ENCODE data around the gene CPSF4L. TPM values are rescaled to one million over a fixed set of nuclear protein-coding genes. Genes with fewer than 3 reads are reported as not detected.

Gene CPSF4L
- total RNA-seq, 1 experiment from 2014 or later, result not detected

DNA sequence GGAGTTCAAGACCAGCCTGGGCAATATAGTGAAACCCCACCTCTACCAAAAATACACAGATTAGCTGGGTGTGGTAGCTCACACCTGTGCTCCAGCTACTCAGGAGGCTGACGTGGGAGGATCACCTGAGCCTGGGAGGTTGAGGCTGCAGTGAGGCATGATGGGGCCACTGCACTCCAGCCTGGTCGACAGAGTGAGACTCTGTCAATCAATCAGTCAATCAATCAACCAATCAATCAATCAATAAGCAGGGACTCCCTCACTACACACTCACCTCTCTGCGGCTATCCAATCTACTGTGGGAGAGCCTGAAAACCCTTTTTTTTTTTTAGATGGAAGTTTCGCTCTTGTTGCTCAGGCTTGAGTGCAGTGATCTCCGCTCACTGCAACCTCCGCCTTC is 31.6 kb downstream of the CPSF4L start:
- intact Hi-C loops (cut with micrococcal nuclease; ENCODE audit: unreplicated experiment), result loop anchor here (5.0 kb wide), 1 partner anchor 38 kb away; the partner anchor contains the start of gene COG1
- Histone ChIP-seq H3K4me1 (ENCODE audit: insufficient read depth, low read length, poor library complexity, severe bottlenecking) (peaks cover 30% of the 10 kb centered on the region), H3K4me3 (ENCODE audit: low read depth, low read length, poor library complexity, severe bottlenecking) (no peak overlapping the region), H3K36me3 (ENCODE audit: insufficient read depth, low read length, poor library complexity, severe bottlenecking) (no peaks in the 10 kb centered on the region), H3K9me3 (ENCODE audit: low read depth, low read length, poor library complexity, severe bottlenecking) (no peaks in the 10 kb centered on the region), H3K27ac (ENCODE audit: low read depth, low read length, poor library complexity, severe bottlenecking) (no peak overlapping the region), H3K27me3 (replicated peaks; ENCODE audit: insufficient read depth, low read depth, low read length, poor library complexity) (no peaks in the 10 kb centered on the region)
- TF ChIP-seq, protein P1, sequence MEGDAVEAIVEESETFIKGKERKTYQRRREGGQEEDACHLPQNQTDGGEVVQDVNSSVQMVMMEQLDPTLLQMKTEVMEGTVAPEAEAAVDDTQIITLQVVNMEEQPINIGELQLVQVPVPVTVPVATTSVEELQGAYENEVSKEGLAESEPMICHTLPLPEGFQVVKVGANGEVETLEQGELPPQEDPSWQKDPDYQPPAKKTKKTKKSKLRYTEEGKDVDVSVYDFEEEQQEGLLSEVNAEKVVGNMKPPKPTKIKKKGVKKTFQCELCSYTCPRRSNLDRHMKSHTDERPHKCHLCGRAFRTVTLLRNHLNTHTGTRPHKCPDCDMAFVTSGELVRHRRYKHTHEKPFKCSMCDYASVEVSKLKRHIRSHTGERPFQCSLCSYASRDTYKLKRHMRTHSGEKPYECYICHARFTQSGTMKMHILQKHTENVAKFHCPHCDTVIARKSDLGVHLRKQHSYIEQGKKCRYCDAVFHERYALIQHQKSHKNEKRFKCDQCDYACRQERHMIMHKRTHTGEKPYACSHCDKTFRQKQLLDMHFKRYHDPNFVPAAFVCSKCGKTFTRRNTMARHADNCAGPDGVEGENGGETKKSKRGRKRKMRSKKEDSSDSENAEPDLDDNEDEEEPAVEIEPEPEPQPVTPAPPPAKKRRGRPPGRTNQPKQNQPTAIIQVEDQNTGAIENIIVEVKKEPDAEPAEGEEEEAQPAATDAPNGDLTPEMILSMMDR (conservative IDR thresholded peaks at IDR 0.05; ENCODE audit: low read depth, low read length), result no peak
- no peak for TF ChIP-seq EZH2 (IDR thresholded peaks at IDR 0.05; ENCODE audit: borderline replicate concordance, low read depth, low read length, poor library complexity, severe bottlenecking)
- no TSS peak for BruUV-seq (replicated peaks)
- CTCF ChIA-PET, result no interaction called here
- no peak for DNase-seq (ENCODE audit: low spot score)
- POLR2A ChIA-PET (ENCODE audit: low non-redundant PET), result no interaction called here

DNA sequence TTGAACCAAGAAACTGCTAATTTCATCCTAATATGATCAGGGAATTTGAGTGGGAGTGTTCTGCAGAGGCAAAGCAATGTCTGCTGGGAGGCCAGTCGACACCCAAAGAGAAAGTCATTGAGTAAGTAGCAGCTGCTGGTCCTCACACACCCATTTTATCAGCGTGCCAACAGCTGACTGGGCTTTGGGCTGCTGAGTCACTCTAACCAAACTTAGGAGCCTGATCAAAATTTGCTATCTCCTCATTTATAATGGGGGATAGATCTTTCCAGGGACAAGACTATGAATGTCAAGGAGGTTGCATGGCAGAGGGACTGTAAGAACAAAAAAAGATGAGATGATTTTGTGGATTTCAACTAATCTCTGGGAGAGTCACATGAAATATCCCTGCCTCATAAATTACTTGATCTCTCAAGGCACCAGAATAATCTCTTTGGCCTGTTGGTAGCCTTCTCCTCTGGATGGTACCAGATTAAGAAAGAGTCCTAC is 32.9 kb downstream of the CPSF4L start:
- ChIA-PET POLR2A (ENCODE audit: low non-redundant PET) (no interaction called here), CTCF (no interaction called here)
- intact Hi-C loops (cut with micrococcal nuclease; ENCODE audit: unreplicated experiment), result no loop called here
- Histone ChIP-seq H3K36me3 (ENCODE audit: insufficient read depth, low read length, poor library complexity, severe bottlenecking) (no peaks in the 10 kb centered on the region), H3K4me1 (ENCODE audit: insufficient read depth, low read length, poor library complexity, severe bottlenecking) (peaks cover 26% of the 10 kb centered on the region), H3K4me3 (ENCODE audit: low read depth, low read length, poor library complexity, severe bottlenecking) (no peak overlapping the region), H3K27ac (ENCODE audit: low read depth, low read length, poor library complexity, severe bottlenecking) (peak overlapping the region; percentile 45), H3K27me3 (replicated peaks; ENCODE audit: insufficient read depth, low read depth, low read length, poor library complexity) (no peaks in the 10 kb centered on the region), H3K9me3 (ENCODE audit: low read depth, low read length, poor library complexity, severe bottlenecking) (no peaks in the 10 kb centered on the region)
- peak; percentile 77 for DNase-seq (ENCODE audit: low spot score)
- no peak for TF ChIP-seq EZH2 (IDR thresholded peaks at IDR 0.05; ENCODE audit: borderline replicate concordance, low read depth, low read length, poor library complexity, severe bottlenecking)
- TF ChIP-seq, protein P1 (conservative IDR thresholded peaks at IDR 0.05; ENCODE audit: low read depth, low read length), result no peak
- BruUV-seq (replicated peaks), result TSS peak; percentile 5

DNA sequence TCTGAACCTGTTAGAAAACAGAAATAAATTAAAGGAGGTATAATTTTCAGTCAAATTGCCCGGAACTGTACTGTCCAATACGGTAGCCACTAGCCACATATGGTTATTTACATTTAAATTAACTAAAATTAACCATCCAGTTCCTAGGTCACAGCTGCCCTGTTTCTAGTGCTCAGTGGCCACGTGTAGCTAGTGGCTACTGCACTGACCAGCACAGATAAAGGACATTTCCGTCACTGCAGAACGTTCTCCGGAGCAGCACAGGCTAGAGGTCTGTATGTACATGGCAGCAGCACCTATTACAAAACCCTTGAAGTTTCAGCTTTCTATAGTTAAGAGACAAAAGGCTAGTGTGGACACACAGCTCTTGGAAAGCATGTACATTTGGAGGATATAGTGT is 33.7 kb downstream of the CPSF4L start:
- POLR2A ChIA-PET (ENCODE audit: low non-redundant PET), result no interaction called here
- BruUV-seq (replicated peaks), result no TSS peak
- TF ChIP-seq, protein P1 (conservative IDR thresholded peaks at IDR 0.05; ENCODE audit: low read depth, low read length), result no peak
- no peak for TF ChIP-seq EZH2 (IDR thresholded peaks at IDR 0.05; ENCODE audit: borderline replicate concordance, low read depth, low read length, poor library complexity, severe bottlenecking)
- Histone ChIP-seq H3K4me1 (ENCODE audit: insufficient read depth, low read length, poor library complexity, severe bottlenecking) (peaks cover 24% of the 10 kb centered on the region), H3K27ac (ENCODE audit: low read depth, low read length, poor library complexity, severe bottlenecking) (peak overlapping the region; percentile 22), H3K9me3 (ENCODE audit: low read depth, low read length, poor library complexity, severe bottlenecking) (no peaks in the 10 kb centered on the region), H3K36me3 (ENCODE audit: insufficient read depth, low read length, poor library complexity, severe bottlenecking) (no peaks in the 10 kb centered on the region), H3K4me3 (ENCODE audit: low read depth, low read length, poor library complexity, severe bottlenecking) (no peak overlapping the region), H3K27me3 (replicated peaks; ENCODE audit: insufficient read depth, low read depth, low read length, poor library complexity) (no peaks in the 10 kb centered on the region)
- no peak for DNase-seq (ENCODE audit: low spot score)
- CTCF ChIA-PET, result no interaction called here
- intact Hi-C loops (cut with micrococcal nuclease; ENCODE audit: unreplicated experiment), result no loop called here

Measured in A673 (cell line).